ENCODE results near the gene ZBTB16. TPM values are rescaled to one million over a fixed set of nuclear protein-coding genes. Genes with fewer than 3 reads are reported as not detected.

The ZBTB16 gene
- total RNA-seq, 2 experiments from 2014 or later = 7.4 to 7.6 TPM

GRCh38 chr11:114247070-114247789, 187.7 kb downstream of the ZBTB16 start:
- Mint-ChIP-seq H3K4me1 (no peaks in the 10 kb centered on the region), H3K9me3 (no peaks in the 10 kb centered on the region), H3K36me3 (ENCODE audit: low read depth) (no peaks in the 10 kb centered on the region), H3K4me3 (no peak overlapping the region), H3K27me3 (no peaks in the 10 kb centered on the region), H3K27ac (no peak overlapping the region)
- ChIA-PET CTCF (interaction anchor here (1.0 to 1.3 kb wide), 2 partner anchors 14 to 245 kb away, joined by 3 read pairs; no protein-coding TSS in a partner anchor), POLR2A (no interaction called here)
- DNase-seq = no peak

GRCh38 chr11:114250180-114250579, 190.7 kb downstream of the ZBTB16 start:
- DNase-seq = no peak
- Mint-ChIP-seq H3K27ac (no peak overlapping the region), H3K4me1 (no peaks in the 10 kb centered on the region), H3K36me3 (ENCODE audit: low read depth) (no peaks in the 10 kb centered on the region), H3K9me3 (no peaks in the 10 kb centered on the region), H3K27me3 (no peaks in the 10 kb centered on the region), H3K4me3 (no peak overlapping the region)
- ChIA-PET CTCF (interaction anchor here (2.6 to 3.8 kb wide), 2 partner anchors 11 to 13 kb away, joined by 11 to 14 read pairs; no protein-coding TSS in a partner anchor), POLR2A (no interaction called here)

- Mint-ChIP-seq H3K36me3 (ENCODE audit: low read depth) (no peaks in the 10 kb centered on the region), H3K27ac (no peak overlapping the region), H3K9me3 (no peaks in the 10 kb centered on the region), H3K27me3 (no peaks in the 10 kb centered on the region), H3K4me1 (no peaks in the 10 kb centered on the region), H3K4me3 (no peak overlapping the region)
- DNase-seq = no peak
- CTCF ChIA-PET = interaction anchor here (0.8 to 3.8 kb wide), 3 partner anchors 10 to 205 kb away, joined by 3 to 14 read pairs (median 11); no protein-coding TSS in a partner anchor
- POLR2A ChIA-PET = no interaction called here
Measured at GRCh38 chr11:114250993-114251814, 191.7 kb downstream of the ZBTB16 start.

GRCh38 chr11:114251815-114252337, 192.4 kb downstream of the ZBTB16 start:
- no peaks in the 10 kb centered on the region for H3K4me1 Mint-ChIP-seq
- H3K36me3 Mint-ChIP-seq (ENCODE audit: low read depth) = no peaks in the 10 kb centered on the region
- DNase-seq = no peak
- ChIA-PET POLR2A (no interaction called here), CTCF (interaction anchor here (0.8 to 3.8 kb wide), 3 partner anchors 10 to 206 kb away, joined by 3 to 14 read pairs (median 11); no protein-coding TSS in a partner anchor)
- H3K4me3 Mint-ChIP-seq = no peak overlapping the region
- H3K27me3 Mint-ChIP-seq = no peaks in the 10 kb centered on the region
- no peaks in the 10 kb centered on the region for H3K9me3 Mint-ChIP-seq
- H3K27ac Mint-ChIP-seq = no peak overlapping the region

GRCh38 chr11:114252767-114253166, 193.3 kb downstream of the ZBTB16 start:
- Mint-ChIP-seq H3K4me3 (no peak overlapping the region), H3K4me1 (no peaks in the 10 kb centered on the region), H3K27ac (no peak overlapping the region), H3K9me3 (no peaks in the 10 kb centered on the region), H3K27me3 (no peaks in the 10 kb centered on the region), H3K36me3 (ENCODE audit: low read depth) (no peaks in the 10 kb centered on the region)
- DNase-seq = no peak
- POLR2A ChIA-PET = no interaction called here
- CTCF ChIA-PET = interaction anchor here (0.6 to 2.2 kb wide), 3 partner anchors 10 to 188 kb away, joined by 5 to 7 read pairs (median 6); no protein-coding TSS in a partner anchor

GRCh38 chr11:114253771-114254170, 194.3 kb downstream of the ZBTB16 start:
- CTCF ChIA-PET = interaction anchor here (1.4 to 2.2 kb wide), 2 partner anchors 10 to 11 kb away, joined by 5 to 6 read pairs; no protein-coding TSS in a partner anchor
- H3K27ac Mint-ChIP-seq = no peak overlapping the region
- POLR2A ChIA-PET = no interaction called here

GRCh38 chr11:114254571-114255146, 195.1 kb downstream of the ZBTB16 start:
- ChIA-PET CTCF (interaction anchor here (2.2 kb wide), 1 partner anchor 11 kb away, joined by 6 read pairs; no protein-coding TSS in a partner anchor), POLR2A (no interaction called here)

More at GRCh38 chr11:114253771-114254170, 194.3 kb downstream of the ZBTB16 start:
- H3K4me3 Mint-ChIP-seq = no peak overlapping the region
- DNase-seq = no peak
- no peaks in the 10 kb centered on the region for H3K27me3 Mint-ChIP-seq
- no peaks in the 10 kb centered on the region for H3K9me3 Mint-ChIP-seq
- no peaks in the 10 kb centered on the region for H3K36me3 Mint-ChIP-seq (ENCODE audit: low read depth)
- H3K4me1 Mint-ChIP-seq = no peaks in the 10 kb centered on the region

GRCh38 chr11:114255289-114255688, 195.8 kb downstream of the ZBTB16 start:
- no peak overlapping the region for H3K27ac Mint-ChIP-seq
- no peak for DNase-seq
- CTCF ChIA-PET = interaction anchor here (1.3 to 2.2 kb wide), 2 partner anchors 12 to 240 kb away, joined by 4 to 6 read pairs; no protein-coding TSS in a partner anchor
- H3K27me3 Mint-ChIP-seq = no peaks in the 10 kb centered on the region
- no peak overlapping the region for H3K4me3 Mint-ChIP-seq
- POLR2A ChIA-PET = no interaction called here
- H3K4me1 Mint-ChIP-seq = peaks cover 8% of the 10 kb centered on the region
- H3K36me3 Mint-ChIP-seq (ENCODE audit: low read depth) = no peaks in the 10 kb centered on the region
- no peaks in the 10 kb centered on the region for H3K9me3 Mint-ChIP-seq

More at GRCh38 chr11:114254571-114255146, 195.1 kb downstream of the ZBTB16 start:
- Mint-ChIP-seq H3K9me3 (no peaks in the 10 kb centered on the region), H3K4me3 (no peak overlapping the region), H3K4me1 (peaks cover 1% of the 10 kb centered on the region), H3K36me3 (ENCODE audit: low read depth) (no peaks in the 10 kb centered on the region), H3K27ac (no peak overlapping the region), H3K27me3 (no peaks in the 10 kb centered on the region)
- no peak for DNase-seq

GRCh38 chr11:114256176-114256966, 196.9 kb downstream of the ZBTB16 start:
- POLR2A ChIA-PET = no interaction called here
- H3K9me3 Mint-ChIP-seq = no peaks in the 10 kb centered on the region
- no peak for DNase-seq
- H3K4me1 Mint-ChIP-seq = peaks cover 12% of the 10 kb centered on the region
- no peak overlapping the region for H3K27ac Mint-ChIP-seq
- no peaks in the 10 kb centered on the region for H3K36me3 Mint-ChIP-seq (ENCODE audit: low read depth)
- no peaks in the 10 kb centered on the region for H3K27me3 Mint-ChIP-seq
- CTCF ChIA-PET = interaction anchor here (1.3 kb wide), 1 partner anchor 241 kb away, joined by 4 read pairs; no protein-coding TSS in a partner anchor
- no peak overlapping the region for H3K4me3 Mint-ChIP-seq

GRCh38 chr11:114256967-114257286, 197.4 kb downstream of the ZBTB16 start:
- H3K4me1 Mint-ChIP-seq = peaks cover 12% of the 10 kb centered on the region
- no peaks in the 10 kb centered on the region for H3K9me3 Mint-ChIP-seq
- ChIA-PET CTCF (no interaction called here), POLR2A (no interaction called here)
- H3K4me3 Mint-ChIP-seq = no peak overlapping the region
- no peak for DNase-seq
- no peaks in the 10 kb centered on the region for H3K27me3 Mint-ChIP-seq
- no peaks in the 10 kb centered on the region for H3K36me3 Mint-ChIP-seq (ENCODE audit: low read depth)
- H3K27ac Mint-ChIP-seq = no peak overlapping the region

GRCh38 chr11:114257621-114258558, 198.4 kb downstream of the ZBTB16 start:
- ChIA-PET POLR2A (no interaction called here), CTCF (interaction anchor here (1.1 to 1.5 kb wide), 2 partner anchors 11 to 221 kb away, joined by 3 to 5 read pairs; no protein-coding TSS in a partner anchor)
- Mint-ChIP-seq H3K27me3 (no peaks in the 10 kb centered on the region), H3K4me1 (peaks cover 12% of the 10 kb centered on the region), H3K36me3 (ENCODE audit: low read depth) (no peaks in the 10 kb centered on the region), H3K9me3 (no peaks in the 10 kb centered on the region), H3K27ac (no peak overlapping the region), H3K4me3 (no peak overlapping the region)
- DNase-seq = no peak
